Measurements from ENCODE around the gene ZC3H4.

Gene ZC3H4

DNA sequence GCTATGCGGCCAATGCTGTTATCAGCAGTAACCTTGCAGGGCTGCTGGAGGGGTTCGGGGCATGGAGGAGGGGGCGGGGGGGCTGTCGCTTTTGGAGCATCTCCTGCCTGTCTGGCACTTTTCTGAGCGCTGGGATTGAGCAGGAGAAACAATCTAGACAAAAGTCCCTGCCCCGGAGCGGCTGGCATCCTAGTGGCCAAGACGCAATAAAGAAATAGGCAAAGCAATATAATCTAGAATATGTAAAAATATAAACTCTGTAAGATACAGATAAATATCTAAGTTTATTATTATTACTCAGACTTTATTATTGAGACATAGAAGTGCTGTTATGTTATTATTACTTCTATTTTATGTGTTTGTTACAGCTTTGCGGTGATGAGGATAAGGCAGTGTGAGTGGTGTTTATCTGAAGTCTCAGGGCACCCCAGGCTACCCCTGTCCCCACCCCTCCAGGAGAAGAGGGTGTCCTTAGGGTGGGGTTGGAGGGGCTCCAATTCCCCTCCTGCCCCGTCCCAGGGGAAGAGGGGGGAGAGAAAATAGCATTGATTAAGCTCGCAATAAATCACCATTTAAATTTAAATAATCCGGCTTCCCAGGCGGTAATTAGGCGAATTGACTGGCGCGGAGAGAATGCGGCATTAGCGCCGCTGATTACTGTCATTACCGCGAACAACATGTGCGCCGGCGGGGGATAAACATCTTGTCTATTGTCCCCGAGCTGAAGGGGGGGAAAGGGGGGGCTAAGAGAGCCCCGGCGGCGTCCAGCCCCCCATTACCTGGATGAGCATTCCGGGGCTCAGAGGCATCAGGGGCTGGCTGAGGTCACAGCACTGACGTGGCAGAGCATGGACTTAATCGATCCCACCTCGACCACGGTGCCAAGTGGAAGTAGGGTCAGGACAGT is 90.8 kb downstream of the ZC3H4 start:
- Histone ChIP-seq H3K4me3 (ENCODE audit: low read depth in 1 of 2, low read length in 2 of 2) (no peak overlapping the region), H3K4me1 (ENCODE audit: insufficient read depth, low read length) (peaks cover 14% of the 10 kb centered on the region), H3K9ac (ENCODE audit: low read length) (no peak overlapping the region), H3K9me3 (ENCODE audit: low read length) (no peaks in the 10 kb centered on the region), H3K36me3 (ENCODE audit: insufficient read depth, low read length) (no peaks in the 10 kb centered on the region), H3K27ac (ENCODE audit: low read depth, low read length) (no peak overlapping the region), H3K27me3 (ENCODE audit: control insufficient read depth in 1 of 2, insufficient read depth in 2 of 2, low read length in 2 of 2) (peaks cover 40 to 79% of the 10 kb centered on the region in 2 donors)

DNA sequence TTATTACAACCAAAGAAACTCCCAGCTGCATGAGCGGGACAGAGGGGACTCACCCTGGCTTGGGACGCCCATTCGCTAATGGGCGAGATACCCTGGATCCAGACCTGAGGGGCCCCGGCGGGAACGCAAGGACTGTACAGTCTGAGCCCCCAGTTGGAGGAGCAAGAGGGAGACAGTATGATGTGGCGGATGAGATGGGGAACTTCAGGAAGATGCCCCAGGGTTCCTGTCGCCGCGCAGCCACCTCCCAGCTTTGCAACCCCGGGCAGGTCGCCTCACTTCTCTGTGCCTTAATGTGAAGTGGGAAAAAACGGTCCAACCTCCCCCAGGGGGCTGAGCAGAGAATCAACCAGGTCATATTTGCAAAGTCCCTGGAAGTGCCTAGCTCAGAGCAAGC is 91.4 kb downstream of the ZC3H4 start:
- Histone ChIP-seq H3K4me1 (ENCODE audit: insufficient read depth, low read length) (peaks cover 14% of the 10 kb centered on the region), H3K36me3 (ENCODE audit: insufficient read depth, low read length) (no peaks in the 10 kb centered on the region), H3K27me3 (ENCODE audit: control insufficient read depth in 1 of 2, insufficient read depth in 2 of 2, low read length in 2 of 2) (peaks cover 40 to 72% of the 10 kb centered on the region in 2 donors), H3K27ac (ENCODE audit: low read depth, low read length) (no peak overlapping the region), H3K9ac (ENCODE audit: low read length) (no peak overlapping the region), H3K4me3 (ENCODE audit: low read depth in 1 of 2, low read length in 2 of 2) (no peak overlapping the region), H3K9me3 (ENCODE audit: low read length) (no peaks in the 10 kb centered on the region)

DNA sequence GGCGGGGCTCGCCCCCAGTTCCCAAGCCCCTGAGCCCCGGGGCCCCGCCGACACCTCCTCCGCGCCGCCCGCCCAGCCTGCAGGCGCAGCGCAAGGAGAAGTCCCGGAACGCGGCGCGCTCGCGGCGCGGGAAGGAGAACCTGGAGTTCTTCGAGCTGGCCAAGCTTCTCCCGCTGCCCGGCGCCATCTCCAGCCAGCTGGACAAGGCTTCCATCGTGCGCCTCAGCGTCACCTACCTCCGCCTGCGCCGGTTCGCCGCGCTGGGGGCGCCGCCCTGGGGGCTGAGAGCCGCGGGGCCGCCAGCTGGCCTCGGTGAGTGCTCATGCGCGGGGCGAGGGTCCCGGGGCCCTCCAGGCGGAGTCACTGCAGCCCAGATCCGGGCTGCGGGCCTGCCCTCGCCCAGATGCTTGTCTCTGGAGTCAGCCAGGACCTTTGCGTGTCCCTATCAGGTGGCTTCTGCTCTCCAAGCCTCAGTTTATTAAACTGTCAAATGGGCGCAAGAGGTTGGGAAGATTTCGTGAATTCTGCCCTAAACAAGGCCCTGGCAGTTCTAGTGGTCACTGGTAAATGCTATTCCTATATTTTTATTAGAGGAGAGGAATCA is 91.9 kb downstream of the ZC3H4 start:
- H3K4me1 ChIP-seq (ENCODE audit: insufficient read depth, low read length): peaks cover 14% of the 10 kb centered on the region
- no peak overlapping the region for H3K9ac ChIP-seq (ENCODE audit: low read length)
- H3K4me3 ChIP-seq (ENCODE audit: low read depth in 1 of 2, low read length in 2 of 2): no peak overlapping the region
- H3K9me3 ChIP-seq (ENCODE audit: low read length): no peaks in the 10 kb centered on the region
- no peaks in the 10 kb centered on the region for H3K36me3 ChIP-seq (ENCODE audit: insufficient read depth, low read length)
- peaks cover 40 to 67% of the 10 kb centered on the region in 2 donors for H3K27me3 ChIP-seq (ENCODE audit: control insufficient read depth in 1 of 2, insufficient read depth in 2 of 2, low read length in 2 of 2)
- H3K27ac ChIP-seq (ENCODE audit: low read depth, low read length): no peak overlapping the region

DNA sequence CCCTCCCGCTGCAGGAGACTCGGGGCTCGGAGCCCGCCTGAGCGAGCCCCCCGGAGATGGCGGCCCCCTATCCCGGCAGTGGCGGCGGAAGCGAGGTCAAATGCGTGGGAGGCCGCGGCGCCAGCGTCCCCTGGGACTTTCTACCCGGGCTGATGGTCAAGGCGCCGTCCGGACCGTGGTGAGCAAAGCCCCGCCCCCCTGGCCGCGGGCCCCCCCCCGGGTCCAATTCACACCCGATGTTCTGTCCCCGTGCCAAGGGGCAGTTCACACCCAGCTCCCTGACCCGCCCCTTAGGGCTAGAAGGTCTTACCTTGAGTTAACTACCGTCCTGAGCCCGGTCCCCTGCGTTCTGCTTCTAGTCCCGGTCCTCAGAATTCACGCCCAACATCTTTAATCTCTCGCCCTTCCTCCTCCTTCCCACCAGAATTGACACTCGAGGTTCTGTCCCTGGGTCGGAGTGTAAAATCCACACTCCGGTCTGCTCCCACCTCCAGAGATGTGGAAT is 92.5 kb downstream of the ZC3H4 start:
- Histone ChIP-seq H3K4me1 (ENCODE audit: insufficient read depth, low read length) (peaks cover 14% of the 10 kb centered on the region), H3K27ac (ENCODE audit: low read depth, low read length) (no peak overlapping the region), H3K27me3 (ENCODE audit: control insufficient read depth in 1 of 2, insufficient read depth in 2 of 2, low read length in 2 of 2) (peaks cover 40 to 61% of the 10 kb centered on the region in 2 donors), H3K36me3 (ENCODE audit: insufficient read depth, low read length) (no peaks in the 10 kb centered on the region), H3K9me3 (ENCODE audit: low read length) (no peaks in the 10 kb centered on the region), H3K4me3 (ENCODE audit: low read depth in 1 of 2, low read length in 2 of 2) (peak overlapping the region in 1 of 2 donors; percentile 7), H3K9ac (ENCODE audit: low read length) (no peak overlapping the region)

DNA sequence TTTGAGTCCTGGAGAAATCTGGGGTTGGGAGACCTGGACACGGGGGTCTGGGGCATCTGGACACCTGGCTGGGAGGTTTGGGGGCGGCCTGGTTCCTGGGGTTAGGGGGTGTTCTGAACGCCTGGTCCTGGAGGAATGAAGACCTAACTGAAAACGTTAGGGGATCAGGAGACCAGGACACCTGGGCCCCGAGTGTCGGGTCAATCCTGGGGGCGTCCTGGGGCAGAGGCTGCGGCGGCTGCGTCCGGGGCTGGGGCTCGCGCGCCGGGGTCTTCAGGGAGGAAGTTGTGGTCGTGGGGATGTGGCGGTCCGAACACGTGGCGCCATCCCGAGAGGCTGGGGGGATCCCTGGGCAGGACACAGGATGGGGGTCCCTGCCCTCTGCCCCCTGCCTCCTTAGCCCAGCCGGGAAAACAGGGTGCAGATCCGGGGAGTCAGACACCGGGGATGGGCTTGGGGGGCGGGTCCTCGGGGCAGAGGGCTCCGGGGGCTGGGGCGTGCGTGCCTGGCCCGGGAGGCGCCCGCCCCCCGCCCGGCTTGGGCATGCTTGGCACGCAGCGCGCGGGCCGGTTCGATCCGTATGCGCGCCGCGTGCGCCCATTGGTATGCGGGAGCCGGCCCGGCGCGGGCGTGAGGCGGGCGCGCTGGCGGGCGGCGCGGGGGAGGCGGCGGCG is 93.3 kb downstream of the ZC3H4 start:
- Histone ChIP-seq H3K9ac (ENCODE audit: low read length) (no peak overlapping the region), H3K4me3 (ENCODE audit: low read depth in 1 of 2, low read length in 2 of 2) (no peak overlapping the region), H3K9me3 (ENCODE audit: low read length) (no peaks in the 10 kb centered on the region), H3K27me3 (ENCODE audit: control insufficient read depth in 1 of 2, insufficient read depth in 2 of 2, low read length in 2 of 2) (peaks cover 40 to 56% of the 10 kb centered on the region in 2 donors), H3K36me3 (ENCODE audit: insufficient read depth, low read length) (no peaks in the 10 kb centered on the region), H3K4me1 (ENCODE audit: insufficient read depth, low read length) (peaks cover 14% of the 10 kb centered on the region), H3K27ac (ENCODE audit: low read depth, low read length) (no peak overlapping the region)

DNA sequence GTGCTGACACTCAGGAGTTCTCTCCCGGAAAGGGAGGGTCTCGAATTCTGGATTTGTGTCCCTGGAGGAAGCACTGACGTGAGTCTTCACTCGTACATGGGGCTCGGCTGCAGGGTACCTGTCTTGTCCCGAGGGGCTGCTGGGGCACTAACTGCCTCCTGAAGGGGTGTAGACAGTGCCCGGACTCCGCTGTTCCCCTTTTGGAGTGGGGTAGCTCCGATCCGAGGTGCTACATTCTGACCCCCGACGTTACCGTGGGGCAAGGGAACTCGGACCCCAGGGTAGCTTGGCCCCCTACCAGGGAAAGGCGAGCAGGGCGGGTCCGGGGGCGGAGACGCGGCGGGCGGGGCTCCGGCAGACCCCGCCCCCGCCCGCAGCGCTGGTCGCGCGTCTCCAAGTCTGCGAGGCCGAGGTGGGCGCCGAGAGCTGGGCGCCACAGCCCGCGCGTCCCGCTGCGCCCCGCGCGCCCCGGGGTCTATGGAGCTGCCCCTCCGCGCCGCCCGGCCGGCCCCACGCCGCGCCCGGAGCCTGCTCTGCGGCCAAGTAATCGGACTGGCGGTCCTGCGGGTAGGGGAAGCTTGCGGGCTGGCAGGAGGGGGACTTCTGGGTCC is 94.0 kb downstream of the ZC3H4 start, which contains the start of gene NPAS1:
Gene NPAS1, plus strand, starts transcription at position 407 of the 611 bp plus-strand sequence. CDS start 1,211 bp downstream, outside the sequence.
- H3K36me3 ChIP-seq (ENCODE audit: insufficient read depth, low read length): no peaks in the 10 kb centered on the region
- H3K27ac ChIP-seq (ENCODE audit: low read depth, low read length): no peak within 1 kb of the TSS
- peaks cover 34 to 52% of the 10 kb centered on the region in 2 donors for H3K27me3 ChIP-seq (ENCODE audit: control insufficient read depth in 1 of 2, insufficient read depth in 2 of 2, low read length in 2 of 2)
- peaks cover 14% of the 10 kb centered on the region for H3K4me1 ChIP-seq (ENCODE audit: insufficient read depth, low read length)
- H3K9me3 ChIP-seq (ENCODE audit: low read length): no peaks in the 10 kb centered on the region
- H3K4me3 ChIP-seq (ENCODE audit: low read depth in 1 of 2, low read length in 2 of 2): no peak within 1 kb of the TSS
- no peak within 1 kb of the TSS for H3K9ac ChIP-seq (ENCODE audit: low read length)

DNA sequence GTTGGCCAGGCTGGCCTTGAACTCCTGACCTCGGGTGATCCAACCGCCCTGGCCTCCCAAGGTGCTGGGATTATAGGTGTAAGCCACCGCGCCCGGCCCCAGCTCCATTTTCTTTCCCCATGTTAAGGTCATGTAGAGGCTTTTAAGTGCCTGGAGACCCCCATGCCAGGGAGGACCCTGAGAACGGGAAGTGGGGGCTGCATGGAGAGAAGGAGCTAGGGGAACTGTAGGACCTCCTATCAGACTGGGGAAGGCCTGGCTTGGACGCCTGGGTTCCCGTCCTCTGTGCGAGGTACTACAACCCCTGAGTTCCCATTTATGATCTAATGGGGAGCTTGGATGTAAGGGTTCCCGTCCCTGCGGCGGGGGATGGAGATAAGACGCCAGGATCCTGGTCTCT is 94.7 kb downstream of the ZC3H4 start:
- peaks cover 30 to 48% of the 10 kb centered on the region in 2 donors for H3K27me3 ChIP-seq (ENCODE audit: control insufficient read depth in 1 of 2, insufficient read depth in 2 of 2, low read length in 2 of 2)
- no peak overlapping the region for H3K27ac ChIP-seq (ENCODE audit: low read depth, low read length)
- H3K4me3 ChIP-seq (ENCODE audit: low read depth in 1 of 2, low read length in 2 of 2): no peak overlapping the region
- H3K9ac ChIP-seq (ENCODE audit: low read length): no peak overlapping the region
- H3K9me3 ChIP-seq (ENCODE audit: low read length): no peaks in the 10 kb centered on the region
- no peaks in the 10 kb centered on the region for H3K36me3 ChIP-seq (ENCODE audit: insufficient read depth, low read length)
- H3K4me1 ChIP-seq (ENCODE audit: insufficient read depth, low read length): peaks cover 14% of the 10 kb centered on the region

All from muscle layer of colon (tissue), 2 donors.